GM12875 (cell line): Measurements from ENCODE around the gene AJM1.
"Not testable (repeated sequence)": the region's sequence is repeated elsewhere in the genome, so short reads cannot be mapped to it uniquely, and the experiment has no call there.

Experiments used
- H3K4me3 ChIP-seq: one replicate; pipeline ENCODE4 v1.5.1; 2011; ENCODE audit warnings: low read depth, low read length, control low read depth
- TF ChIP-seq, protein P1 (sequence below): IDR thresholded peaks from 2 replicates; pipeline ENCODE4 v1.5.1; 2011; ENCODE audit warnings: low read depth, mild to moderate bottlenecking, control low read depth, inconsistent platforms, low read length, moderate library complexity, borderline replicate concordance; ENCODE audit not compliant: insufficient read depth

AJM1 gene

DNA sequence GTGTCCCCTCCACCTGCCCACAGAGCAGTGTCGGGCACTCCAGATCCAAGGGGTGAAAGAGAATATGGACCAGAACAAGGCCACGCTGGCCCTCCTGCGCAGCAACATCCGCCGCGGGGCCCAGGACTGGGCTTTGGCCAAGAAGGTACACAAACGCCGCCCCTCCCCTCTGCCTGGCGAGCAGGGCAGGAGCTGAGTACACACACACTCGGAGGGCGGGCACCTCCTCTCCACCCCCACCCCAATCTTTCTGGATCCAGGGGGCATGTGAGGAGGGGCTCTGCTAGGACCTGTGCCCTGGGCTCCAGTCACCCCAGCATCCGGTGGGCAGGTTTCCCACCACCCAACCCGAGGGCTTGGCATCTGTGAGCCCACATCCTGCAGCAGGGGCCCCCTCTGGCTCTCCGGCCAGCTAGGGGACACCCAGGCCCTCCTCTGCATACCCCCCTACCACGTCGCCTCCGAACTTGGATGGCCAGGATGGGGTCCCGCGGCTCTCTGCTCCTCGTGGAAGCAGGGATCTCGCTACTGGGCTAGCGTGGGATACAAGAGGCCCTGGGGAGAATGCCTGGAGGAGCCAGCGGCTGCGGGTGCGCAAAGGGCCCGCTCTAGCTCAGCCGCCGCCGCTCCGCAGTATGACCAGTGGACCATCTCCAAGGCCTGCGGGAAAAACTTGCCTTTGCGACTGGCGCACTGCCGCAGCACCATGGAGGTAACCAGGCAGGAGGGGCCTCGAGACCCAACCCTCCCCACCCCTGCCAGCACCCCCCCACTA lies 43.0 kb upstream of the AJM1 start:
- H3K4me3 ChIP-seq, result peak overlapping the region; percentile 16

DNA sequence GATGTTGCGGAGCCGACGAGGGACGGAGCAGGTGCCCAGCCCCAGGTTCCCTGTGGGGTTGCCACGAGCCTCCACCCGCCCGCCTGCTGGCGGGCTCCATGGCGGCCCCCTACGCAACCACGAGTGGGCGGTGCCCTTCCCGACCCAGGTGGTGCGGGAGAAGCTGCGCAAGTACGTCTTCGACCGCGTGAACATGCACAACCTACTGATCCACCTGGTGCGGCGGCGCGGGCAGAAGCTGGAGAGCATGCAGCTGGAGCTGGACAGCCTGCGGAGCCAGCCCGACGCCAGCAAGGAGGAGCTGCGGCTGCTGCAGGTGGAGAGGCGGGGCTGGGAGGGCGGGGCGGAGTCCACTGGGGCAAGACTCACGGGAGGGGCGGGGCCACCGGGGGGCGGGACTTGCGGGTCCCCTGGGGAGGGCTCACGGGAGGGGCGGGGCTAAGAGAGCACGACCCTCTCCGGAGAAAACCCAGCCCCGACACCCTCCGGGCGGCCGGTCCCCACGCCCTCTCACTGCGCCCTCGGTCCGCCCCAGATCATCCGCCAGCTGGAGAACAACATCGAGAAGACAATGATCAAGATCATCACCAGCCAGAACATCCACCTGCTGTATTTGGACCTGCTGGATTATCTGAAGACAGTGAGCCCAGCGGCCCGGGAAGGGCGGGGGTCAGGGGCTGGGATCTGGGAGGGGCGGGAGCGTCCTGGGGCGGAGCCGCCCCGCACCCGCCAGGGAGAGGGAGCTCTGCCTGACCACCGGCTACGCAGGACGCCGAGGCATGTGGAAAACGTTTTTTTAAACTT lies 42.2 kb upstream of the AJM1 start:
- peak overlapping the region; percentile 16 for H3K4me3 ChIP-seq
- TF ChIP-seq, protein P1, sequence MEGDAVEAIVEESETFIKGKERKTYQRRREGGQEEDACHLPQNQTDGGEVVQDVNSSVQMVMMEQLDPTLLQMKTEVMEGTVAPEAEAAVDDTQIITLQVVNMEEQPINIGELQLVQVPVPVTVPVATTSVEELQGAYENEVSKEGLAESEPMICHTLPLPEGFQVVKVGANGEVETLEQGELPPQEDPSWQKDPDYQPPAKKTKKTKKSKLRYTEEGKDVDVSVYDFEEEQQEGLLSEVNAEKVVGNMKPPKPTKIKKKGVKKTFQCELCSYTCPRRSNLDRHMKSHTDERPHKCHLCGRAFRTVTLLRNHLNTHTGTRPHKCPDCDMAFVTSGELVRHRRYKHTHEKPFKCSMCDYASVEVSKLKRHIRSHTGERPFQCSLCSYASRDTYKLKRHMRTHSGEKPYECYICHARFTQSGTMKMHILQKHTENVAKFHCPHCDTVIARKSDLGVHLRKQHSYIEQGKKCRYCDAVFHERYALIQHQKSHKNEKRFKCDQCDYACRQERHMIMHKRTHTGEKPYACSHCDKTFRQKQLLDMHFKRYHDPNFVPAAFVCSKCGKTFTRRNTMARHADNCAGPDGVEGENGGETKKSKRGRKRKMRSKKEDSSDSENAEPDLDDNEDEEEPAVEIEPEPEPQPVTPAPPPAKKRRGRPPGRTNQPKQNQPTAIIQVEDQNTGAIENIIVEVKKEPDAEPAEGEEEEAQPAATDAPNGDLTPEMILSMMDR, result no peak

More for the DNA sequence above, 43.0 kb upstream of the AJM1 start:
- TF ChIP-seq, protein P1, result no peak

- TF ChIP-seq, protein P1, result no peak
- no peak overlapping the region for H3K4me3 ChIP-seq
Measured at GRCh38 chr9:136802321-136802720, 40.0 kb upstream of the AJM1 start.

- H3K4me3 ChIP-seq, result not testable (repeated sequence)
Measured at GRCh38 chr9:136803009-136803550, 39.2 kb upstream of the AJM1 start.

GRCh38 chr9:136803551-136804508 lies 38.4 kb upstream of the AJM1 start:
- H3K4me3 ChIP-seq, result no peak overlapping the region
- TF ChIP-seq, protein P1, result no peak

DNA sequence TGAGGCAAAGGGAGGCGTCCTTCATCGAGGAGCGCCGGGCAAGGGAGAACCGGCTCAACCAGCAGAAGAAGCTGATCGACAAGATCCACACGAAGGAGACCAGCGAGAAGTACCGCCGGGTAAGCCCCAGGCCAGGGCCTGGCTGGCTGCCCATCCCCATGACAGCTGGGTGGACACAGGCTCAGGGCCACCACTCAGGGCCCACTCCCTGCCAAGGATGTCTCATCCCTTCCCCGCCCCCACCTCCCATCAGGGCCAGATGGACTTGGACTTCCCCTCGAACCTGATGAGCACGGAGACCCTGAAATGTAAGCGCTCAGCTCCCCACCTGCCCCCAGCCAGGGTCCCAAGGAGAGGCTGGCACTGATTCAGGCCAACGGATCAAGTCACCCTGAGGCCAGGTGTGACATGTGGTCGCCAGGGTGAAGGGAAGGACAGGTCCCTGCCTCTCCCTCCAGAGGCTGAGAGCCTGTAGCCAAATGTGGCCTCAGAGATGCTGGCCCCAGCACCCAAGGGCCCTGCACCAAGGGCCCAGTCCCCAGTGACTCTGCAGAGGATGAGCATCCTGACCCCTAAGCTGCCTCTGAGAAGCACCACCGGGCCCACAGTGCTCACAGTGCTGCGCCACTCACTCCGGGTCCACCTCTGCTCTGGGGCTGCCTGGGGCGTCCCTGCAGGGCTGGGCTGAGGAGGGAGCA lies 37.6 kb upstream of the AJM1 start:
- TF ChIP-seq, protein P1, result no peak
- no peak overlapping the region for H3K4me3 ChIP-seq
